GM18870 (cell line): ENCODE measurements around the gene ADORA3.
"Not testable (repeated sequence)": the region's sequence is repeated elsewhere in the genome, so short reads cannot be mapped to it uniquely, and the experiment has no call there.

ENCODE experiments used
- ATAC-seq: cut with Tn5 transposase; IDR thresholded peaks from one replicate; pipeline ENCODE4 v1.9.1; 2021; ENCODE audit warnings: moderate library complexity; ENCODE audit not compliant: unreplicated experiment

ADORA3 gene

GRCh38 chr1:111503585-111504060 lies at the start of gene ADORA3, which contains the start of gene TMIGD3:
TSS of gene ADORA3 (minus strand) at chr1:111503633. CDS start at chr1:111503354, 279 bp downstream.
TSS of gene TMIGD3 (minus strand) at chr1:111503633. CDS start at chr1:111503354, 279 bp downstream.
- no peak for ATAC-seq

- no peak for ATAC-seq
Measured at GRCh38 chr1:111553196-111553595, 49.8 kb upstream of the ADORA3 start.

GRCh38 chr1:111552587-111552986 lies 49.2 kb upstream of the ADORA3 start:
- ATAC-seq: no peak

GRCh38 chr1:111551623-111552411 lies 48.4 kb upstream of the ADORA3 start:
- ATAC-seq: no peak

- ATAC-seq: not testable (repeated sequence)
Measured at GRCh38 chr1:111547786-111548185, 44.4 kb upstream of the ADORA3 start.

- ATAC-seq: no peak
Measured at GRCh38 chr1:111542187-111542586, 38.8 kb upstream of the ADORA3 start.

- ATAC-seq: no peak
Measured at GRCh38 chr1:111541721-111542120, 38.3 kb upstream of the ADORA3 start.

- no peak for ATAC-seq
Measured at GRCh38 chr1:111540928-111541327, 37.5 kb upstream of the ADORA3 start.

- ATAC-seq: no peak
Measured at GRCh38 chr1:111538343-111539025, 35.1 kb upstream of the ADORA3 start.

- ATAC-seq: no peak
Measured at GRCh38 chr1:111535256-111536191, 32.1 kb upstream of the ADORA3 start.

GRCh38 chr1:111520053-111520452 lies 16.6 kb upstream of the ADORA3 start:
- no peak for ATAC-seq

- no peak for ATAC-seq
Measured at GRCh38 chr1:111517469-111518225, 14.2 kb upstream of the ADORA3 start.

- ATAC-seq: no peak
Measured at GRCh38 chr1:111516005-111516535, 12.6 kb upstream of the ADORA3 start.

GRCh38 chr1:111515291-111516004 lies 12.0 kb upstream of the ADORA3 start:
- ATAC-seq: no peak

GRCh38 chr1:111513410-111514020 lies 10.1 kb upstream of the ADORA3 start:
- ATAC-seq: no peak

- ATAC-seq: no peak
Measured at GRCh38 chr1:111512931-111513330, 9.5 kb upstream of the ADORA3 start.

- ATAC-seq: no peak
Measured at GRCh38 chr1:111512132-111512889, 8.9 kb upstream of the ADORA3 start.

GRCh38 chr1:111511370-111511769 lies 7.9 kb upstream of the ADORA3 start:
- ATAC-seq: no peak
